Liver (tissue), 9 donors: ENCODE results near the gene TRIO. TPM values are rescaled to one million over a fixed set of nuclear protein-coding genes. Genes with fewer than 3 reads are reported as not detected.

Experiments
- DNase-seq: peaks from one replicate; pipeline ENCODE4 v3.0.0-alpha.2; 2017; ENCODE audit warnings: low spot score
- H3K27ac ChIP-seq, 2 donors: one replicate each; pipeline ENCODE4 v1.7.0; 2013; ENCODE audit warnings: inconsistent platforms in 2 of 2, low read length in 2 of 2, control low read depth in 1 of 2, low read depth in 1 of 2, mild to moderate bottlenecking in 1 of 2
- H3K27me3 ChIP-seq, 4 donors: one replicate each; pipeline versions ENCODE4 v1.6.1 to v1.7.0; 2013; ENCODE audit warnings: low read length in 3 of 4, inconsistent platforms in 1 of 4, mild to moderate bottlenecking in 1 of 4, moderate library complexity in 1 of 4; ENCODE audit not compliant: control insufficient read depth in 4 of 4, insufficient read depth in 4 of 4
- H3K36me3 ChIP-seq, 4 donors: one replicate each; pipeline versions ENCODE4 v1.6.1 to v1.7.0; 2013; ENCODE audit warnings: low read length in 3 of 4, mild to moderate bottlenecking in 3 of 4, low read depth in 1 of 4, moderate library complexity in 1 of 4; ENCODE audit not compliant: control insufficient read depth in 4 of 4, insufficient read depth in 3 of 4
- H3K4me1 ChIP-seq, 4 donors: one replicate each; pipeline versions ENCODE4 v1.6.1 to v1.7.0; 2013; ENCODE audit warnings: low read length in 3 of 4, mild to moderate bottlenecking in 3 of 4, moderate library complexity in 1 of 4; ENCODE audit not compliant: control insufficient read depth in 4 of 4, insufficient read depth in 4 of 4
- H3K4me3 ChIP-seq, 3 donors: one replicate each; pipeline versions ENCODE4 v1.6.1 to v1.7.0; 2013; ENCODE audit warnings: low read length in 3 of 3, control low read depth in 1 of 3, low read depth in 1 of 3, mild to moderate bottlenecking in 1 of 3
- H3K9ac ChIP-seq, 2 donors: one replicate each; pipeline ENCODE4 v1.7.0; 2013; ENCODE audit warnings: low read length in 2 of 2, mild to moderate bottlenecking in 2 of 2, moderate library complexity in 2 of 2, control low read depth in 1 of 2, low read depth in 1 of 2
- H3K9me3 ChIP-seq, 4 donors: one replicate each; pipeline versions ENCODE4 v1.6.1 to v1.7.0; 2013; ENCODE audit warnings: low read length in 3 of 4; ENCODE audit not compliant: control insufficient read depth in 4 of 4
- EGR1 ChIP-seq, 2 donors: IDR thresholded peaks; 2 replicates each; pipeline ENCODE4 v1.6.1; 2016 to 2018; ENCODE audit warnings: antibody characterized with exemption in 2 of 2, low read depth in 2 of 2
- FOXA1 ChIP-seq: IDR thresholded peaks from 2 replicates; pipeline ENCODE4 v1.6.1; 2016; ENCODE audit warnings: antibody characterized with exemption
- FOXA2 ChIP-seq: IDR thresholded peaks from 2 replicates; pipeline ENCODE4 v1.6.1; 2016; ENCODE audit warnings: antibody characterized with exemption
- GABPA ChIP-seq, 2 donors: IDR thresholded peaks in 1 of 2; conservative IDR thresholded peaks in 1 of 2; 2 replicates each; pipeline ENCODE4 v1.6.1; 2016; ENCODE audit warnings: antibody characterized with exemption in 2 of 2, mild to moderate bottlenecking in 1 of 2, moderate library complexity in 1 of 2
- HNF4A ChIP-seq, 2 donors: conservative IDR thresholded peaks; 2 replicates each; pipeline ENCODE4 v1.6.1; 2016; ENCODE audit warnings: antibody characterized with exemption in 2 of 2, mild to moderate bottlenecking in 2 of 2
- HNF4G ChIP-seq: IDR thresholded peaks from 2 replicates; pipeline ENCODE4 v1.6.1; 2016; ENCODE audit warnings: antibody characterized with exemption
- JUND ChIP-seq, 2 donors: IDR thresholded peaks; 2 replicates each; pipeline ENCODE4 v1.6.1; 2016; ENCODE audit warnings: antibody characterized with exemption in 2 of 2
- NR2F2 ChIP-seq: IDR thresholded peaks from 2 replicates; pipeline ENCODE4 v1.6.1; 2016; ENCODE audit warnings: antibody characterized with exemption
- RAD21 ChIP-seq, 2 donors: IDR thresholded peaks; 2 replicates each; pipeline ENCODE4 v1.6.1; 2016; ENCODE audit warnings: antibody characterized with exemption in 2 of 2, mild to moderate bottlenecking in 2 of 2
- RXRA ChIP-seq, 2 donors: IDR thresholded peaks; 2 replicates each; pipeline ENCODE4 v1.6.1; 2017 to 2018; ENCODE audit warnings: antibody characterized with exemption in 2 of 2, mild to moderate bottlenecking in 1 of 2
- TAF1 ChIP-seq: conservative IDR thresholded peaks from 2 replicates; pipeline ENCODE4 v1.6.1; 2016; ENCODE audit warnings: antibody characterized with exemption, mild to moderate bottlenecking
- WGBS: extraction: QIAGEN DNeasy Blood & Tissue Kit; methylation state at CpG from one replicate; pipeline ENCODE4 v1.1.7; 2013; 5-methylcytosine and 5-hydroxymethylcytosine counted together
- polyA plus RNA-seq, 2 donors: library from polyadenylated mRNA; stranded (reverse) in 1 of 2; unstranded in 1 of 2; fragments of 200-250 nt in 1 of 2; fragments of >200 nt in 1 of 2; fragmentation: Nextera tagmentation in 1 of 2; extraction: Ambion mirVana in 1 of 2; gene quantifications; one replicate each; pipeline versions ENCODE4 v1.2.1 to v1.2.3, GENCODE V29; 2013 to 2015
- total RNA-seq, 2 donors: library from RNA; depleted of rRNA; stranded (reverse); fragments of >200 nt; gene quantifications; one replicate each; pipeline ENCODE4 v1.2.3, GENCODE V29; 2014
- TF ChIP-seq, protein P1 (sequence below): IDR thresholded peaks from 2 replicates; pipeline ENCODE4 v1.6.1; 2016; ENCODE audit warnings: antibody characterized with exemption, mild to moderate bottlenecking
- TF ChIP-seq, protein P2 (sequence below): IDR thresholded peaks from 2 replicates; pipeline ENCODE4 v1.6.1; 2016; ENCODE audit warnings: antibody characterized with exemption
- TF ChIP-seq, protein P3 (sequence below): IDR thresholded peaks from 2 replicates; pipeline ENCODE4 v1.6.1; 2016; ENCODE audit warnings: antibody characterized with exemption
- TF ChIP-seq, protein P4 (sequence below): fragments of 150-350 bp; IDR thresholded peaks from 2 replicates; pipeline ENCODE4 v1.5.1; 2017; ENCODE audit warnings: improper control_type of control experiment, low read depth, low read length; ENCODE audit not compliant: missing input control
- donor health status: healthy.
- donor health status: healthy.
- donor health status: healthy.
- donor health status: healthy.
- donor health status: healthy.

TRIO gene
- total and polyA plus RNA-seq, 4 donors, result 8.5 to 86.2 (median 16.0) TPM

- TF ChIP-seq, protein P1, sequence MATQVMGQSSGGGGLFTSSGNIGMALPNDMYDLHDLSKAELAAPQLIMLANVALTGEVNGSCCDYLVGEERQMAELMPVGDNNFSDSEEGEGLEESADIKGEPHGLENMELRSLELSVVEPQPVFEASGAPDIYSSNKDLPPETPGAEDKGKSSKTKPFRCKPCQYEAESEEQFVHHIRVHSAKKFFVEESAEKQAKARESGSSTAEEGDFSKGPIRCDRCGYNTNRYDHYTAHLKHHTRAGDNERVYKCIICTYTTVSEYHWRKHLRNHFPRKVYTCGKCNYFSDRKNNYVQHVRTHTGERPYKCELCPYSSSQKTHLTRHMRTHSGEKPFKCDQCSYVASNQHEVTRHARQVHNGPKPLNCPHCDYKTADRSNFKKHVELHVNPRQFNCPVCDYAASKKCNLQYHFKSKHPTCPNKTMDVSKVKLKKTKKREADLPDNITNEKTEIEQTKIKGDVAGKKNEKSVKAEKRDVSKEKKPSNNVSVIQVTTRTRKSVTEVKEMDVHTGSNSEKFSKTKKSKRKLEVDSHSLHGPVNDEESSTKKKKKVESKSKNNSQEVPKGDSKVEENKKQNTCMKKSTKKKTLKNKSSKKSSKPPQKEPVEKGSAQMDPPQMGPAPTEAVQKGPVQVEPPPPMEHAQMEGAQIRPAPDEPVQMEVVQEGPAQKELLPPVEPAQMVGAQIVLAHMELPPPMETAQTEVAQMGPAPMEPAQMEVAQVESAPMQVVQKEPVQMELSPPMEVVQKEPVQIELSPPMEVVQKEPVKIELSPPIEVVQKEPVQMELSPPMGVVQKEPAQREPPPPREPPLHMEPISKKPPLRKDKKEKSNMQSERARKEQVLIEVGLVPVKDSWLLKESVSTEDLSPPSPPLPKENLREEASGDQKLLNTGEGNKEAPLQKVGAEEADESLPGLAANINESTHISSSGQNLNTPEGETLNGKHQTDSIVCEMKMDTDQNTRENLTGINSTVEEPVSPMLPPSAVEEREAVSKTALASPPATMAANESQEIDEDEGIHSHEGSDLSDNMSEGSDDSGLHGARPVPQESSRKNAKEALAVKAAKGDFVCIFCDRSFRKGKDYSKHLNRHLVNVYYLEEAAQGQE, result no peak
- TF ChIP-seq, protein P2, sequence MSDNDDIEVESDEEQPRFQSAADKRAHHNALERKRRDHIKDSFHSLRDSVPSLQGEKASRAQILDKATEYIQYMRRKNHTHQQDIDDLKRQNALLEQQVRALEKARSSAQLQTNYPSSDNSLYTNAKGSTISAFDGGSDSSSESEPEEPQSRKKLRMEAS, result no peak
Observed at GRCh38 chr5:14442536-14442935, 299.4 kb downstream of the TRIO start (continued).

GRCh38 chr5:14443671-14444093 is 300.5 kb downstream of the TRIO start:
- Histone ChIP-seq H3K4me1 (no peaks in the 10 kb centered on the region), H3K4me3 (no peak overlapping the region), H3K9me3 (no peaks in the 10 kb centered on the region), H3K9ac (no peak overlapping the region), H3K27ac (no peak overlapping the region), H3K27me3 (no peaks in the 10 kb centered on the region), H3K36me3 (peaks cover 2 to 21% (median 6%) of the 10 kb centered on the region in 4 donors)
- no peak for DNase-seq
- TF ChIP-seq, protein P3, sequence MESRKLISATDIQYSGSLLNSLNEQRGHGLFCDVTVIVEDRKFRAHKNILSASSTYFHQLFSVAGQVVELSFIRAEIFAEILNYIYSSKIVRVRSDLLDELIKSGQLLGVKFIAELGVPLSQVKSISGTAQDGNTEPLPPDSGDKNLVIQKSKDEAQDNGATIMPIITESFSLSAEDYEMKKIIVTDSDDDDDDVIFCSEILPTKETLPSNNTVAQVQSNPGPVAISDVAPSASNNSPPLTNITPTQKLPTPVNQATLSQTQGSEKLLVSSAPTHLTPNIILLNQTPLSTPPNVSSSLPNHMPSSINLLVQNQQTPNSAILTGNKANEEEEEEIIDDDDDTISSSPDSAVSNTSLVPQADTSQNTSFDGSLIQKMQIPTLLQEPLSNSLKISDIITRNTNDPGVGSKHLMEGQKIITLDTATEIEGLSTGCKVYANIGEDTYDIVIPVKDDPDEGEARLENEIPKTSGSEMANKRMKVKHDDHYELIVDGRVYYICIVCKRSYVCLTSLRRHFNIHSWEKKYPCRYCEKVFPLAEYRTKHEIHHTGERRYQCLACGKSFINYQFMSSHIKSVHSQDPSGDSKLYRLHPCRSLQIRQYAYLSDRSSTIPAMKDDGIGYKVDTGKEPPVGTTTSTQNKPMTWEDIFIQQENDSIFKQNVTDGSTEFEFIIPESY, result no peak
- TF ChIP-seq NR2F2, result no peak
- TF ChIP-seq, protein P4, sequence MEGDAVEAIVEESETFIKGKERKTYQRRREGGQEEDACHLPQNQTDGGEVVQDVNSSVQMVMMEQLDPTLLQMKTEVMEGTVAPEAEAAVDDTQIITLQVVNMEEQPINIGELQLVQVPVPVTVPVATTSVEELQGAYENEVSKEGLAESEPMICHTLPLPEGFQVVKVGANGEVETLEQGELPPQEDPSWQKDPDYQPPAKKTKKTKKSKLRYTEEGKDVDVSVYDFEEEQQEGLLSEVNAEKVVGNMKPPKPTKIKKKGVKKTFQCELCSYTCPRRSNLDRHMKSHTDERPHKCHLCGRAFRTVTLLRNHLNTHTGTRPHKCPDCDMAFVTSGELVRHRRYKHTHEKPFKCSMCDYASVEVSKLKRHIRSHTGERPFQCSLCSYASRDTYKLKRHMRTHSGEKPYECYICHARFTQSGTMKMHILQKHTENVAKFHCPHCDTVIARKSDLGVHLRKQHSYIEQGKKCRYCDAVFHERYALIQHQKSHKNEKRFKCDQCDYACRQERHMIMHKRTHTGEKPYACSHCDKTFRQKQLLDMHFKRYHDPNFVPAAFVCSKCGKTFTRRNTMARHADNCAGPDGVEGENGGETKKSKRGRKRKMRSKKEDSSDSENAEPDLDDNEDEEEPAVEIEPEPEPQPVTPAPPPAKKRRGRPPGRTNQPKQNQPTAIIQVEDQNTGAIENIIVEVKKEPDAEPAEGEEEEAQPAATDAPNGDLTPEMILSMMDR, result no peak
- no peak for TF ChIP-seq TAF1
- TF ChIP-seq RXRA (IDR thresholded peaks at IDR 0.05), result no peak
- TF ChIP-seq, protein P2, result no peak
- TF ChIP-seq, protein P1, result no peak
- TF ChIP-seq JUND (IDR thresholded peaks at IDR 0.05), result no peak
- TF ChIP-seq EGR1 (IDR thresholded peaks at IDR 0.05; ENCODE audit: low read depth in 2 of 2), result no peak
- no peak for TF ChIP-seq HNF4G
- no peak for TF ChIP-seq FOXA1
- no peak for TF ChIP-seq GABPA (IDR thresholded peaks at IDR 0.05 in 1 of 2, conservative IDR thresholded peaks at IDR 0.05 in 1 of 2)
- TF ChIP-seq FOXA2, result no peak
- no peak for TF ChIP-seq HNF4A (conservative IDR thresholded peaks at IDR 0.05)
- TF ChIP-seq RAD21 (IDR thresholded peaks at IDR 0.05), result no peak
- 84% methylated on average over 4 of the region's 4 CpGs for WGBS
